Activated T-helper 2 cell treated with anti-CD3 and anti-CD28 coated beads, Interferon-gamma antibody, Interleukin-2, Interleukin-4, amounts not matched to agents 10 μg/mL and 5 μg/mL and 100 μg/mL, durations not matched to agents 14 hours and 24 hours and 36 hours (primary cell): ENCODE data around the gene FOXA3. TPM values are rescaled to one million over a fixed set of nuclear protein-coding genes. Genes with fewer than 3 reads are reported as not detected.

Experiments
- DNase-seq: peaks from one replicate; pipeline ENCODE4 v3.0.0; 2021; ENCODE audit warnings: low spot score
- H3K27ac Mint-ChIP-seq: one replicate; pipeline ENCODE4 v1.8.0; 2021; ENCODE audit warnings: mixed read lengths
- H3K27me3 Mint-ChIP-seq: one replicate; pipeline ENCODE4 v1.8.0; 2021; ENCODE audit warnings: low read depth, mixed read lengths
- H3K36me3 Mint-ChIP-seq: one replicate; pipeline ENCODE4 v1.8.0; 2021; ENCODE audit warnings: low read depth, mixed read lengths
- H3K4me1 Mint-ChIP-seq: one replicate; pipeline ENCODE4 v1.8.0; 2021; ENCODE audit warnings: low read depth, mixed read lengths
- H3K4me3 Mint-ChIP-seq: one replicate; pipeline ENCODE4 v1.8.0; 2021; ENCODE audit warnings: low read depth, mild to moderate bottlenecking, moderate library complexity, mixed read lengths
- H3K9me3 Mint-ChIP-seq: one replicate; pipeline ENCODE4 v1.8.0; 2021; ENCODE audit warnings: mixed read lengths
- intact Hi-C: fragments of 100-400 bp; cut with micrococcal nuclease; formaldehyde crosslinking; loops from one replicate; pipeline ENCODE4 v1.15.1; 2023
- total RNA-seq: library from RNA; stranded (reverse); gene quantifications from 2 replicates; pipeline ENCODE4 v1.2.3, GENCODE V29; 2022

Gene FOXA3
- total RNA-seq, 1 donor from 2014 or later: 0.37 TPM

DNA sequence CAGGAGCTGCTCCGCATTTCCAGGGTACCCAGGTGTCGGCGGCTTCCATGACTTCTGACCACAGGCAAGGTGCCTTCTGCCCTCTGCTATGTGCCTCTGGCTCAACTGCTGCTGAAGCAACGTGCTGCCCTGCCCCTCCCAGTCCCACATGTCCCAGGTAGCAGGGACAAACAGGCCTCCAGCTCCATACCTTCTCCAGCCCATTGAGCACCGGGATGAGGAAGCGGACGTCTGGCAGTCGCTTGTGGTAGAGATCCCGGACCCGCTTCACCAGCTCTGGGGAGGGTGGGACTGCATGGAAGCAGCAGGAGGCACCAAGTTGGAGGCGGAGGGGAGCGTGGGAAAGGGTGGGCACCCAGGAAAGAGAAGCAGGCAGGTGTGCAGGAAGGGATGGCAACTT, 40.9 kb upstream of the FOXA3 start:
- no peak overlapping the region for H3K27ac Mint-ChIP-seq
- H3K9me3 Mint-ChIP-seq: no peaks in the 10 kb centered on the region
- H3K4me3 Mint-ChIP-seq: no peak overlapping the region
- peaks cover 46% of the 10 kb centered on the region for H3K36me3 Mint-ChIP-seq
- H3K27me3 Mint-ChIP-seq: no peaks in the 10 kb centered on the region
- DNase-seq: no peak
- H3K4me1 Mint-ChIP-seq: peaks cover 2% of the 10 kb centered on the region
- intact Hi-C loops: no loop called here

DNA sequence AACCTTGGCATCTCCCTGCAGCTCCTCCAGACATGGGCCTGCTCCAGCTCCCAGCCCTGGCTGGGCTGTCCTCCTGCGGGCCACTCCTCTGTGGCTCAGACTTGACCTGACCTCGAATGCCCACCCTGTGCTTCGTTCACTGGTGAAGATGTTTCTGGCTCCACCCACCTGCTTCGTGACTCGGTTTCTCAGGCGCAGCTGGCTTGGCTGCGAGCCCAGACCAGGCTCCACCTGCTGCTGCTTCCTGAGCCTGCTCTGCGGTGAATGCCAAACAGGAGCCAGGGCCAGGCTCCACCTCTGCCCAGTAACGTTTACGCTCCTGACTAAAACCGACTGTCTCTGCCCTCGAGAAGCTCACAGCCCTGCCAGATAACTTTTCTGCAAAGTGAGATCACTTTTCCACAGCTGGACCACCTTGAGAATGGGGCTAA, 40.1 kb upstream of the FOXA3 start:
- Mint-ChIP-seq H3K27ac (no peak overlapping the region), H3K36me3 (peaks cover 51% of the 10 kb centered on the region), H3K4me3 (no peak overlapping the region), H3K9me3 (no peaks in the 10 kb centered on the region), H3K4me1 (peaks cover 2% of the 10 kb centered on the region), H3K27me3 (no peaks in the 10 kb centered on the region)
- DNase-seq: no peak
- intact Hi-C loops: no loop called here

DNA sequence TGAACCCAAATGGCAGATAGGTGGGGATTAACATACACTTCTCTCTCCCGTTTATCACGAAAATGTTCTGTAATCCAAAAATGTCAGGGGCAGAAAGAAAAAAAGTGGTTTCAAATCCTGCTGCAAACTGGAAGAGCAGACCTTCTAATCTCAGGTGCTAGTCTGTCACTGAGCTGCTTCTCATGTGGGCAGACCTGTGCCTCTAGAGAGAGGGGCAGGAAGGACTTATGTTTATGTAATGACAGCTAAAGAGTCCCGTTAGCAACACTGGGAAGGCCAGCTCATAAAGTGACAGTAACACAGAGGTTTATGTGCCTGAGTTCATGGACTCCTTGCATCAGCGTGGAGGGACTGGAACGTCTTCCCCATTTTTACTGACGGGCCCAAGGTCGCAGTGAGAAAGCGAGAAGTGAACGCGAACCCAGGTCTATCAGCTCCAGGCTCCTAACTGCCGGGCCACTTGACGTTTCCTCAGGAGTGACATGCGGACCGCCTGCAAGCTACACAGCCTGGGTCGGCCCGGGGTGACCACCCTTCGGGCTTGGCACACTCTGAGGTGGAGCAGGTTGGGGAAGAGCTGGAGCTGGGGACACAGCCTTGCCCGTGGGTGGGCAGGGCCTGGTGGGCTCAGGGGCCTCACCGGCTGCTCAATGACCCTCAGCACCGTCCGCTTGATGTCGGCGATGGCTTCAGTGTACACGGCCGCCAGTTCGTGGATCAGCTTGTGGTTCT, 39.4 kb upstream of the FOXA3 start:
- H3K9me3 Mint-ChIP-seq: no peaks in the 10 kb centered on the region
- DNase-seq: no peak
- H3K36me3 Mint-ChIP-seq: peaks cover 57% of the 10 kb centered on the region
- no peak overlapping the region for H3K4me3 Mint-ChIP-seq
- intact Hi-C loops: no loop called here
- H3K27ac Mint-ChIP-seq: no peak overlapping the region
- no peaks in the 10 kb centered on the region for H3K27me3 Mint-ChIP-seq
- peaks cover 2% of the 10 kb centered on the region for H3K4me1 Mint-ChIP-seq

DNA sequence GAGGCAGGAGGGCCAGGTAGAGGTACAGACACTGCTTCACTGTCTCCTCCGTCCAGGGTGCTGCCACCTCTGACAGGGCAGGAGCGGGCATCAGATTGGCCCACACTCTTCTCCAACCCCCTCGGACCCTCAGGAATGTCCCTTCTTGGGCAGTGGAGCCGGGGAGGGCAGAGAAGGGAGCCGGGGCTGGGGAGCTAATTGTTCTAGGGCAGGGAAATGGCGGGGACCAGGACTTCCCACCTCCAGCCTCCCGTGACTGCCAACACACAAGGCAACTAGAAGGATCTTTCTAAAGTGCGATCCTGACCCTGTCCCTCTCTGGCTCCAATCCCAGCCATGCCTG, 38.9 kb upstream of the FOXA3 start:
- no peaks in the 10 kb centered on the region for H3K9me3 Mint-ChIP-seq
- DNase-seq: no peak
- intact Hi-C loops: no loop called here
- no peak overlapping the region for H3K4me3 Mint-ChIP-seq
- peaks cover 2% of the 10 kb centered on the region for H3K4me1 Mint-ChIP-seq
- H3K36me3 Mint-ChIP-seq: peaks cover 60% of the 10 kb centered on the region
- no peak overlapping the region for H3K27ac Mint-ChIP-seq
- no peaks in the 10 kb centered on the region for H3K27me3 Mint-ChIP-seq

DNA sequence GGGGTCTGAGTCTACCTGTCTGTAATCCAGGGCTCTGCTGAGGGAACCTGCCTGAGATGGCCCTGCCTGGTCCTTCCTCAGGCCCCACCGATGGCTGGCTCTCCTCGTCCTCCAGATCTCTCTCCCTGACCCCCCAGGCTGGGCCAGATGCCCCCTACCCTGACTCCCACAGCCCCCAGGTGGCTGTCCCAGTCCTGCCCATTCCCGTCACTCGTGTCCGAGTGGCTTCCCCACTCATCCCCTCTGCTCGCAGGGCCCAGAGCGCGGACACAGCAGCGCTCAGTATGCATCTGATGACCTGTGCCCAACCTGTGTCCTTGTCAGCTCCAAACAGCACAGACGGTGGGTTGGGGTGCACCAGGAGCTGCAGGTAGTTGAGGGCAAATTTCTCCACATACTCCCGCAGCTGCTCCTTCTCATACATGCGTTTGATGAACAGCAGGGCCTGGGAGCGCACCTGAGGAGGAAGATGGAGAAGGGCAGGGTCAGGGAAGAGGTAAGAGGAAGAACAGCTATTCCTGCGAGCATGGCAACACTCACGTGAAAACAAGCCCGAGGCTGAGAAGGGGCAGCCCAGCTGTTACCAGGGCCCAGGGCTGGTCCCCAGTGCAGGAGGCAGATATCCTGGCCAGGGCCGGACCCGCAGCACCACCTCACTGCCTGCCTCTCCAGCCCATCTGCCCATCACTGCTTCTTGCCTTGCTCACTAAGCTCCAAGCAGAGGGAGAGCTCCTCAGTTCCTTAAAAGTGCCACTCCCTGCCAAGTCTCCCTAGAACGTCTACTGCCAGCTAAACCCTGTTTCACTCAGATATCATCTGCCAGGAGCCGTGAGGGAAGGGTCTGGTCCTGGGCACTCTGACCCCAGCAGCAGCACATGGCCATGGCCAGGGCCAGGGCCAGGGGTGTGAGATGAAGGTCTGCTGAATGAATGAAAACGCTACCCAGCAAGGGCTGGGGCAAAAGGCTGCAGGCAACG, 37.9 kb upstream of the FOXA3 start:
- Mint-ChIP-seq H3K27ac (no peak overlapping the region), H3K36me3 (peaks cover 66% of the 10 kb centered on the region), H3K27me3 (no peaks in the 10 kb centered on the region), H3K9me3 (no peaks in the 10 kb centered on the region), H3K4me1 (peaks cover 2% of the 10 kb centered on the region), H3K4me3 (no peak overlapping the region)
- intact Hi-C loops: no loop called here
- DNase-seq: no peak

DNA sequence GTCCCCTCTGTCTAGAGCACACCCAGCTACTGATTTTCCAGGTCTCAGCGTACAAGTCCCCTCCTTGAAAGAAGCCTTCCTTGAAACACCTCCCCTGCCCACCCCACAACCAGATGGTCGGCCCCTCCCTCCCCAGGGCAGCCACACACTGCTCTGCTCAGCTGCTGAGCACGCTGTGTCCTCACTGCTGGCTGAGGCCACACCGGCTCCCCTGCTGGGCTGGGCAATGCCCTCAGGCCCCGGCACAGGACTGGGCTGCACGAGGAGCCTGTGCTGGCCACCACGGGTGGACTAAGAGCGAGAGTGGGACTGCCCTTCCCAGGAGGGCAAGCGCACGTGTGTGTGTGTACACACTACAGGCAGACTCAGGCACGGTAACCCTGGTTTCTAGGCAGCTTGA, 37.2 kb upstream of the FOXA3 start:
- DNase-seq: no peak
- intact Hi-C loops: no loop called here
- Mint-ChIP-seq H3K4me1 (peaks cover 2% of the 10 kb centered on the region), H3K27me3 (no peaks in the 10 kb centered on the region), H3K36me3 (peaks cover 67% of the 10 kb centered on the region), H3K9me3 (no peaks in the 10 kb centered on the region), H3K4me3 (no peak overlapping the region), H3K27ac (no peak overlapping the region)

DNA sequence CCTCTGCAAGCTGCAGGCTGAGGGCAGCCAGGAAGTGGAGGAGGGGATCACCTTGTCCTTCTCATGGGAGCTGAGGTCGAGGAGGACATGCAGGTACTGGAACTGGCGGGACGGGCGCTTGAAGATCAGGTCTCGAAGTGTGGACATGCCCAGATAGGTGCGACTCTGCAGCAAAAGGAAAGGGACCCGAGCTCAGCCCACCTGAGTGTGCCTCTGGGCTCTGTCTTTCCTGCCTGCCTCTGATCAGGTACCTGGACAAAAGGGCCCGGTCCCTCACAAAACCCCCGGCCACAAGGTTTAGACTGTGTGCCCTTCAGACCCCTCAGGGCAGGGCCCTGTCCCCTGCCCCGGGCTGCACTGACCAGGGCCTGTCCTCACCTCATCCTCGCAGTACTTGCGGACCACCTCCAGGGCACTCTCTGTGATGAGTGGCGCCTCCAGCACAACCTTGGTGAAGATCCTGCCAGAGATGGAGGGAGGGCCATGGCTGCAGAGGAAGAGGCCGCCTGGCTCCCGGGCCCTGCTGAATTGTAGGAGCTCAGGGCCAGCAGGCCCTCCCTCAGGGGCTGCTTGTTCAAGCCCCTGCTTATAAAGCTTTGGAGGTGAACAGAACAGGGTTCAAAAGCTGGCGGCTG, 36.5 kb upstream of the FOXA3 start:
- H3K9me3 Mint-ChIP-seq: no peaks in the 10 kb centered on the region
- H3K27me3 Mint-ChIP-seq: no peaks in the 10 kb centered on the region
- H3K4me1 Mint-ChIP-seq: peaks cover 2% of the 10 kb centered on the region
- H3K36me3 Mint-ChIP-seq: peaks cover 74% of the 10 kb centered on the region
- no peak overlapping the region for H3K4me3 Mint-ChIP-seq
- DNase-seq: no peak
- H3K27ac Mint-ChIP-seq: no peak overlapping the region
- intact Hi-C loops: no loop called here

DNA sequence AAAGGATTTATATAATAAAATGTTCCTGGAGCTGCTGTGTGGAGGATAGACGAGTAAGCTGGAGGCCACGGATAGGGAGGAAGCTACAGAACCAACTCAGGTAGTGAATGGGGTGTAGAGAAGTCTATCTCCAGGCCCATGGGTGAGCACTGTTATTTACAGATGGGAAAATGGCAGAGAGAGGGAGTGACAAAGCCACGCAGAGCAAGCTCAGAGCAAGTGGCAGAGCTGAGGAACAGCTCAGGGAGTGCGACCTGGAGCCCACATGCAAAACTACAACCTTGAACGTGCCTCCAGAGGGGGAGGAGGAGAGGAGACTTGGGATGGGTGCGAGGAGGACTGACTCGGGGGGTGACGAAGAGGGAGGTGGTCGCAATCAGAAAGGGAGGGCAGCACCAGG, 35.6 kb upstream of the FOXA3 start:
- no peak overlapping the region for H3K4me3 Mint-ChIP-seq
- no peak for DNase-seq
- peaks cover 2% of the 10 kb centered on the region for H3K4me1 Mint-ChIP-seq
- no peak overlapping the region for H3K27ac Mint-ChIP-seq
- intact Hi-C loops: no loop called here
- no peaks in the 10 kb centered on the region for H3K9me3 Mint-ChIP-seq
- H3K36me3 Mint-ChIP-seq: peaks cover 75% of the 10 kb centered on the region
- H3K27me3 Mint-ChIP-seq: no peaks in the 10 kb centered on the region

DNA sequence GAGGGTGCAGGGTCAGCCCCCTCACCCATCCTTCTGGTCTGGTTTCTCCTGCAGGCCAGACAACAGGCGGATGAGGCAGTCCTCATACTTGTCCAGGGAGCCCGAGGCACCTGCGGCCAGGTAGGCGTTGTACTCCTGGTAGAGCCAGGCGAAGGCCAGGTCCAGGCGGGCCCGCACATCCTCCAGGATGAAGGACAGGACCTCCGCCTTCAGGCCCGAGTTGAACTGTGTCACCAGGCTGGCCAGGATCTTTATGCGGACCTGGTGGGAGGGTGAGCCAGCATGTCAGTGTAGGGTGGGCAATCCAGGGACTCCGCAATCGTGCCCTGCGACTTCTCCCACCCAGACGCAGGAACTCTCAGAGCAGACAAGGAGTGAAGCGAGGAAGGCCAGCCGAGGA, 35.2 kb upstream of the FOXA3 start:
- peaks cover 77% of the 10 kb centered on the region for H3K36me3 Mint-ChIP-seq
- H3K27ac Mint-ChIP-seq: no peak overlapping the region
- H3K4me3 Mint-ChIP-seq: no peak overlapping the region
- intact Hi-C loops: no loop called here
- H3K4me1 Mint-ChIP-seq: peaks cover 2% of the 10 kb centered on the region
- H3K9me3 Mint-ChIP-seq: no peaks in the 10 kb centered on the region
- DNase-seq: no peak
- H3K27me3 Mint-ChIP-seq: no peaks in the 10 kb centered on the region

DNA sequence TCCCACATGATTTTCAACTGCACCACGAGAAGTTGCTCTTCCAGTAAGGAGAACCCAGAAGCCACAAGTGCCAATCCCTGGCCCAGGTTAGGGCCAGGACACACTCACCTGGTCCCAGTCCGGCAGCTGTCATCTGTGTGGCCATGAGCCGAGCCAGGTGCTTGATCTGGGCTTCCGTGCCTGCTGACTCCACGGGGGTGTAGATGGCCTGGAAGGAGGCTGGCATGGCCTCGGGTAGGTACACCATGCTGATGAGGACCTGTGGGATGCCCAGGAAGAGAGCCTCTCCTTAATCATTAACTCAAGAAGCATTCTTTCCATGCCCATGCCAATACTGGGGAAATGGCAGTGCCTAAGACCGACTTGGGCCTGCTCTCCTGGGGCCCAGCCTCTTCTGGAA, 29.2 kb upstream of the FOXA3 start:
- H3K36me3 Mint-ChIP-seq: peaks cover 77% of the 10 kb centered on the region
- H3K27ac Mint-ChIP-seq: no peak overlapping the region
- no peaks in the 10 kb centered on the region for H3K9me3 Mint-ChIP-seq
- no peaks in the 10 kb centered on the region for H3K4me1 Mint-ChIP-seq
- DNase-seq: no peak
- H3K27me3 Mint-ChIP-seq: no peaks in the 10 kb centered on the region
- intact Hi-C loops: no loop called here
- no peak overlapping the region for H3K4me3 Mint-ChIP-seq

DNA sequence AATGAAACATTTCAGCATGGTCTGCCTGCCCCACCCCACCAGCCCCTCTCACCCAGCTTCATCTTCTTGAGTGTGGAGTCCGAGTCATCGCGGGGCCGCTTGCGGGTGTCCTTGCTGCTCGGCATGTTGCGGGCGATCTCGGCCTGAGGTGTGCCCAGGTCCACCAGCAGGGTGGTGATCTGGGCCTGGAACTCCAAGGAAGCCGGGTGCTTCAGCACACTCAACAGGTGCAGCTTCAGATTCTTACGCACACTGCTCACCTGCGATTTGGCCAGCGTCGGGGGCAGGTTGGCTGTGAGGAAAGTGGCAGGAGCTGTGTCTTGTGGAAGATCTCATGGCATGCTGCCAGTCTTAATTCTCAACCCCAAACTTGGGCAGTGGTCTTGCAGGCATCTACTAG, 21.9 kb upstream of the FOXA3 start:
- Mint-ChIP-seq H3K4me3 (no peak overlapping the region), H3K27me3 (no peaks in the 10 kb centered on the region), H3K4me1 (no peaks in the 10 kb centered on the region), H3K36me3 (peaks cover 83% of the 10 kb centered on the region), H3K27ac (no peak overlapping the region), H3K9me3 (no peaks in the 10 kb centered on the region)
- DNase-seq: no peak
- intact Hi-C loops: no loop called here

DNA sequence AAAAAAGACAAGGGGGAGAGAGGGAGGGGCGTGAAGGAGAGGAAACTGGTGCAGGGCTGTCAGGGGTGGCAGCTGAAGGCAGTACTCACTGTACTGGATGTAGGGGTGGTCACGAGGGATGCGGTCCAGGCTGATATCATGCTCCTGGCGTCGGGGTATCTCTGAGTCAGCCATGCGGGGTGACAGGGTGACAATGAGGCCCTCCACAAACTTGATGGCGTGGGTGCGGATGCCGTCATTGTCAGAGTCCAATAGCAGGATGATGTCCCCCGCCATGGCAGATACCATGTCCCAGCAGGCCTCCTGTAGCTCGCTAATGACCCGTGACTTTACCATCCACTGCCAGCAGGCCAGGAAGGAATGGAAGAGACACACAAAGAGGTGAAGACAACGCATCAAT, 16.5 kb upstream of the FOXA3 start:
- no peak overlapping the region for H3K27ac Mint-ChIP-seq
- H3K27me3 Mint-ChIP-seq: no peaks in the 10 kb centered on the region
- no peak overlapping the region for H3K4me3 Mint-ChIP-seq
- peaks cover 74% of the 10 kb centered on the region for H3K36me3 Mint-ChIP-seq
- H3K4me1 Mint-ChIP-seq: no peaks in the 10 kb centered on the region
- DNase-seq: no peak
- no peaks in the 10 kb centered on the region for H3K9me3 Mint-ChIP-seq
- intact Hi-C loops: no loop called here

DNA sequence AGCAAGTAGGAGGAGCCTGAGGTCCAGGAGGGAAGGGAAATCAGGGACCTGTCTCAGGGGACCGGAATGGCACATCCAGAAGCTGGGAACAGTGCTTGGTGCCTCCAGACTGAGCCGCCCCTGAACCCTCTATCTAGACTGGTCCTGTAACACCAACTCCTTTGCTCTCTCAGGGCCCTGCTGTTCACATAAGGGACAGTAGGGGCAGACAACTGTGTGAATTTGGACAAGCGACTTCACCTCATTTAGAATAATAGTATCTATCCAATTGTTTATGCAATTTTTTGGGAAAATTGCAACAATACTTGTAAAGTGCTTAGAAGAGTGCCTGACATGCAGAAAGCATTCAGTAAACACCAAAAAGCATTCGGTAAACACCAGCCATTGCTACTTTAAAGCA, 15.2 kb upstream of the FOXA3 start:
- intact Hi-C loops: no loop called here
- H3K36me3 Mint-ChIP-seq: peaks cover 72% of the 10 kb centered on the region
- no peaks in the 10 kb centered on the region for H3K27me3 Mint-ChIP-seq
- no peak for DNase-seq
- H3K27ac Mint-ChIP-seq: no peak overlapping the region
- H3K9me3 Mint-ChIP-seq: no peaks in the 10 kb centered on the region
- H3K4me3 Mint-ChIP-seq: no peak overlapping the region
- no peaks in the 10 kb centered on the region for H3K4me1 Mint-ChIP-seq
